Retinal pigment epithelial cell (primary cell): Measurements from ENCODE around the gene SURF1.

Experiments used
- DNase-seq: peaks from one replicate; pipeline ENCODE4 v3.0.0-alpha.2; 2010; ENCODE audit warnings: low read depth
- H3K4me3 ChIP-seq: 2 replicates; pipeline ENCODE4 v1.5.1; 2011; ENCODE audit warnings: mild to moderate bottlenecking, low read length, control low read depth, moderate library complexity
- CTCF ChIP-seq: conservative IDR thresholded peaks from 2 replicates; pipeline ENCODE4 v1.5.1; 2011; ENCODE audit warnings: low read depth, low read length, control low read depth, inconsistent platforms

SURF1 gene

GRCh38 chr9:133390713-133391112 lies 34.4 kb upstream of the SURF1 start:
- H3K4me3 ChIP-seq: no peak overlapping the region
- no peak for TF ChIP-seq CTCF
- DNase-seq: no peak

DNA sequence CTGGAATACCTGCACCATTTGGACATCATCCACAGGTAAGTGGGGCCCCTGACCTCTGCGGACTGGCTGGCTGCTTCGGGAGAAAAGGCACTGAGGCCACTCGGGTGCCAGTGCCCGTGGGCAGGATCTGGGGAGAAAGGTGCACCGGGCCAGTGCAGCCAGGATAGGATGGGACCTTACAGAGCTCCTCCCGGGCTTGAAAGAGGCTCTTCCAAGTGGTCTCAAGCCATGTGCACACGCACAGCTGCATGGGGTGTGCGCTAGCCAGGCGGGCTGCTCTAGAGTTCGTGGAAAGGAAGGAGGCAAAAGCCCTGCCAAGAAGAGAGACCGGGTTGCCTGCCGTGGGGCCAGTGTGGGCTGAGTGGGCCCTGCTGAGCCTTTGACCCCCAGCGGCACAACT lies 33.3 kb upstream of the SURF1 start:
- DNase-seq: no peak
- H3K4me3 ChIP-seq: no peak overlapping the region
- no peak for TF ChIP-seq CTCF

DNA sequence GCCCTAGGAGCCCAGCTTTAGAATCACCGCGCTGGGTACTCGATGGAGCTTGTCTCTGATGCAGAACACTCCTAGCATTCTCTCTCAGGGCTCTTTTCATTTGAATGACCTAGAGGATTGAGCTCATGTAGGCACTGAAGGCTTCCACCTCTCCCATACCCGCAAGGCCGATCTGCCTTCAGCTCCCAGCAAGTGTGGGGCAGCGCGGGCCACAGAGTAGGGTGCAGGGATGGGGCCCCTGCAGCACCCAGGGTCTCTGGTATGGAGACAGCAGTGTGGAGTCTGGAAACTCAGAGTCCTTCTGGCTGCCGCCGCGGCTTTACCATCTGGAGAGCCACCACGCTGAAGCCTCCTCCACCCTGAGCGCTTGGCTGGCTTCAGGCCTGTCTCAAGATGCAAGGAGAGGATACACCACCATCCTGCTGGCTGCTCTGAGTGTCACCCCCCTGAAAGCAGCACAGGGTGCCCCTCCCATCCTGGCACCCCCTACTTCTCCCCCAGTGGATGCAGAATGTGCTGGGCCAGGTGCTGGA lies 32.8 kb upstream of the SURF1 start:
- no peak for DNase-seq
- no peak for TF ChIP-seq CTCF
- no peak overlapping the region for H3K4me3 ChIP-seq

DNA sequence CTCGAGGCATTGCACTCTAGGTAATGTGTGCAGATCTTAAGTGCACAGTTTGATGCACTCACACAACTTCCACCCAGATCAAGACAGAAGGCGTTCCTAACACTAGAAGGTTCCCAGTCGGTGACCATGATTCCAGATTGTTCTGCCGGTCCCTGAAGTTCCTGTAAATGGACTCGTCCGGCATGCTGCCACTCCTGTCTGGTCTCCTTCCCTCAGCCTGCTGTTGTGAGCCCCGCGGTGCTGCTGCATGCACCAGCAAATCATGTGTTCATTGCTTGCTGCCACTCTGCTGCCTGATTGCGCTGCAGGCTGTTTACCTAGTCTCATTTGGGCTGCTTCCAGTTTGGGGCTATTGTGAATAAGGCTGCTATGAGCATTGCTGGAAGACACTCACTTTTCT lies 31.4 kb upstream of the SURF1 start:
- TF ChIP-seq CTCF: no peak
- DNase-seq: no peak
- H3K4me3 ChIP-seq: no peak overlapping the region

GRCh38 chr9:133386338-133386737 lies 30.1 kb upstream of the SURF1 start:
- H3K4me3 ChIP-seq: no peak overlapping the region
- no peak for DNase-seq
- TF ChIP-seq CTCF: no peak

GRCh38 chr9:133385452-133385851 lies 29.2 kb upstream of the SURF1 start:
- no peak overlapping the region for H3K4me3 ChIP-seq
- no peak for TF ChIP-seq CTCF
- no peak for DNase-seq

- TF ChIP-seq CTCF: no peak
- DNase-seq: no peak
- H3K4me3 ChIP-seq: no peak overlapping the region
These were observed 28.5 kb upstream of the SURF1 start for GRCh38 chr9:133384736-133385321.
